Naive B cell (primary cell): ENCODE results near the gene PIGB. TPM values are rescaled to one million over a fixed set of nuclear protein-coding genes. Genes with fewer than 3 reads are reported as not detected.
"Not testable (repeated sequence)": the region's sequence is repeated elsewhere in the genome, so short reads cannot be mapped to it uniquely, and the experiment has no call there.

Experiments used
- ATAC-seq, 2 donors: fragments of 150-1000 bp; cut with Tn5 transposase; 2 replicates each; pipeline ENCODE4 v1.10.0; 2021; ENCODE audit warnings: low read depth in 2 of 2, mild to moderate bottlenecking in 2 of 2, moderate library complexity in 2 of 2
- DNase-seq: peaks from one replicate; pipeline ENCODE4 v3.0.0; 2022
- H3K27ac Mint-ChIP-seq, 6 donors: one replicate each; pipeline ENCODE4 v1.8.0; 2020 to 2022; ENCODE audit warnings: mild to moderate bottlenecking in 6 of 6, mixed read lengths in 6 of 6, moderate library complexity in 5 of 6, inconsistent platforms in 2 of 6
- H3K27me3 Mint-ChIP-seq, 3 donors: one replicate each; pipeline ENCODE4 v1.8.0; 2021 to 2022; ENCODE audit warnings: mixed read lengths in 3 of 3, mild to moderate bottlenecking in 1 of 3
- H3K36me3 Mint-ChIP-seq, 2 donors: one replicate each; pipeline ENCODE4 v1.8.0; 2020 to 2022; ENCODE audit warnings: mixed read lengths in 2 of 2, inconsistent platforms in 1 of 2, mild to moderate bottlenecking in 1 of 2
- H3K4me1 Mint-ChIP-seq, 3 donors: one replicate each; pipeline ENCODE4 v1.8.0; 2020 to 2022; ENCODE audit warnings: mixed read lengths in 3 of 3, inconsistent platforms in 1 of 3, mild to moderate bottlenecking in 1 of 3, moderate library complexity in 1 of 3
- H3K4me3 Mint-ChIP-seq, 8 donors: one replicate each; pipeline ENCODE4 v1.8.0; 2020 to 2022; ENCODE audit warnings: mild to moderate bottlenecking in 8 of 8, mixed read lengths in 8 of 8, moderate library complexity in 8 of 8, inconsistent platforms in 2 of 8
- H3K9me3 Mint-ChIP-seq, 7 donors: one replicate each; pipeline ENCODE4 v1.8.0; 2020 to 2022; ENCODE audit warnings: mixed read lengths in 7 of 7, mild to moderate bottlenecking in 5 of 7, inconsistent platforms in 2 of 7, moderate library complexity in 1 of 7
- polyA plus RNA-seq, 6 donors: library from polyadenylated mRNA; unstranded; fragments of 300-500 nt; fragmentation: Illumina TruSeq; gene quantifications; one replicate each; pipeline ENCODE4 v1.2.3, GENCODE V29; 2021; ENCODE audit warnings: low read depth in 6 of 6

The PIGB gene
- 10 to 100 TPM; 17.0 to 27.2 (median 24.1) TPM for polyA plus RNA-seq

DNA sequence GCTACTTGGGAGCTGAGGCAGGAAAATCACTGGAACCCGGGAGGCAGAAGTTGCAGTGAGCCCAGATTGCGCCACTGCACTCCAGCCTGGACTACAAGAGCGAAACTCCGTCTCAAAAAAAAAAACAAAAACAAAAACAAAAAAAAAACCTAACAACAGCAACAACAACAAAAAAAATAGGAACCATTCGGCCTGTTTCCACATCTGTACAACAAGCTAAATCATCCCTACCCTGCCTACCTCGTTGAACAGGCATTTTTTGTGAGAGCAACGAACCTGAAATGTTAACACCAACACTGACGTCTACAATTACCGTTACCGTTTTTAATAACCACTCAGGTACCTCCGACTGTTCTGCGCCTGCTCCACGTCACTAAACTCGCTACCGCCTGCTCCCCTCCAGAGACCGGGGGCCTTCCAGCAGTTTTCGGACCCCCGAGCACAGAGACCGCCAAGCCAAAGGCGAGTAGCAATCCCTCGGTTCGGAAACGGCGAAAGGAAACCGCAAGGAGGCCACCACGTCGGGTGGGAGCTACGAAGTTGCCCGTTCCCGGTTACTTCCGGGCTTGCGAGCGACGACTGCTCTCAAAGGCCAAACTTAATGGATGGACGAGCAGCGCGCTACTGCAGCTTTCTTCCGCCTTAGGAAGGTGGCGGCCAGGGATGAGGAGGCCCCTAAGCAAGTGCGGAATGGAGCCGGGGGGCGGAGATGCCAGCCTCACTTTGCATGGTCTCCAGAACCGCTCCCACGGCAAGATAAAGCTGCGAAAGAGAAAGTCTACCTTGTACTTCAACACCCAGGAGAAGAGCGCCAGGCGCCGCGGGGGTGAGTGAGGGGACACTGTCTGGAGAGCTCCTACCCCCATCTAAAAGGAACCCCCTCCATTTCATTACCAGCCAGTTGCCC is at the start of gene PIGB, which contains the start of gene PIGBOS1:
PIGB (plus strand) TSS at position 635 of the 907 bp plus-strand sequence; CDS start at position 664, 29 bp downstream.
PIGBOS1 (minus strand) TSS at position 536 of the 907 bp plus-strand sequence. CDS start 1,331 bp downstream, outside the sequence.
- DNase-seq (peak; percentile 91), ATAC-seq (peak; percentile 85 to 87)
- no peaks in the 10 kb centered on the region for H3K36me3 Mint-ChIP-seq
- peak within 1 kb of the TSS; percentile 100 for H3K27ac Mint-ChIP-seq
- H3K27me3 Mint-ChIP-seq: no peaks in the 10 kb centered on the region
- no peaks in the 10 kb centered on the region for H3K9me3 Mint-ChIP-seq
- H3K4me3 Mint-ChIP-seq: peak within 1 kb of the TSS; percentile 98 to 99 (median 99)
- peaks cover 43 to 76% (median 53%) of the 10 kb centered on the region in 3 donors for H3K4me1 Mint-ChIP-seq

DNA sequence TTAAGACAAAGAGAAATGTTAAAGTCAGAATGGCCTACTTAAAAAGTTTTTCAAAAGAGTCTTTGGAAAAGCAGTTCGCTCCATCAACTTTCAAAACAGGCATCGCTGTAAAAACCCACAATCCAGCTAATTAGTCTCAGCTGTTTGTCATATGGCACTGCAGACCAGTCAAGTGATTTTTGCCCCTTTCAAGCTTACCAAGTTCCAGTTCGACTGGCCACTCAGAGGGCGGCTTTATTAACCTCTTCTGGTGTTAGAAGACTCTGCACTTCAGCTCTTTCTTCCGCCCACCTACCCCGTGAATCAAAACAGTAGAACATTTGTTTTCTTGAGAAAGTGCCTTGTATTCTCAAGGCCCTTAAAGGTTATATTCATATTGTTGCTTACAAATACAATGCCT is 48.7 kb upstream of the PIGB start:
- DNase-seq (no peak), ATAC-seq (no peak)
- Mint-ChIP-seq H3K36me3 (peaks cover 0 to 4% of the 10 kb centered on the region in 2 donors), H3K27me3 (no peaks in the 10 kb centered on the region), H3K9me3 (no peaks in the 10 kb centered on the region), H3K27ac (no peak overlapping the region), H3K4me1 (peaks cover 34 to 49% (median 47%) of the 10 kb centered on the region in 3 donors), H3K4me3 (no peak overlapping the region)

DNA sequence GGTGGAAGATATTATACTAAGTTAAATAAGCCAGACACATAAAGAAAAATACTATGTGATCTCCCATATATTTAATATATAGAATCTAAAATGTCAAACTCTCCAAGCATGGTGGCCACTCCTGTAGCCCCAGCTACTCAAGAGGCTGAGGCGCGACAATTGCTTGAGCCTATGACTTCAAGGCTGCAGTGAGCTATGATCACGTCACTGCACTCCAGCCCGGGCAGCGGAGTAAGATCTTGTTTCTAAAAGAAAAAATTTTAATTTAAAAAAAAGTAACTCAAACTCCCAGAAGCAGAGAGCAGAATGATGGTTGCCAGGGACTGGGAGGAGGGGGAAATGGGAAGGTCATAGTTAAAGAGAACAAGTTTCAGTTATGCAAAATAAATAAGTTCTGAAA is 42.7 kb upstream of the PIGB start:
- Mint-ChIP-seq H3K4me1 (peaks cover 41 to 65% (median 62%) of the 10 kb centered on the region in 3 donors), H3K27ac (peak overlapping the region in 1 of 6 donors; percentile 84), H3K9me3 (peaks cover 0 to 4% (median 0%) of the 10 kb centered on the region in 7 donors), H3K4me3 (peak overlapping the region in 4 of 8 donors; percentile 30 to 50 (median 32)), H3K36me3 (no peaks in the 10 kb centered on the region), H3K27me3 (no peaks in the 10 kb centered on the region)
- DNase-seq (no peak), ATAC-seq (no peak)

DNA sequence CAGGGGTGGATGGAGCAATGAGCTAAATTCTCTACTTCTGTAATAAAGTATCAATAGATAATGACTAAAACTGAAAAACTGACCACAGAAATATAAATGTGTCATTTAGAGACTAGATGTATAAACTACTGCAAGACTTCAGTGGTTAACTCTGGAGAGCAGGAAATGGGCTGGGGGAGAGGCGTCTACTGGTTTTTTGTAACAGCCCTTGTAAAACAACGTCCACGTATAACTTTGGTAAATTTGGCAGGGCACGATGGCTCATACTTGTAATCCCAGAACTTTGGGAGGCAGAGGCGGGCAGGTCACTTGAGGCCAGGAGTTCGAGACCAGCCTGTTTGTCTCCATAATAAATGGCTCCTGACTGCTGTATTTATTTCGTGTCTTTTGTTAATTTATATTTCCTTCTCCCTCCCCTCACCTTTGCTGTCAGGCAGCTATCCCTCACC is 41.9 kb upstream of the PIGB start:
- Mint-ChIP-seq H3K36me3 (no peaks in the 10 kb centered on the region), H3K27me3 (no peaks in the 10 kb centered on the region), H3K27ac (peak overlapping the region; percentile 83 to 94 (median 88)), H3K9me3 (peaks cover 0 to 4% (median 0%) of the 10 kb centered on the region in 7 donors), H3K4me3 (peak overlapping the region; percentile 10 to 67 (median 52)), H3K4me1 (peaks cover 49 to 73% (median 70%) of the 10 kb centered on the region in 3 donors)
- ATAC-seq (peak; percentile 36 to 43), DNase-seq (no peak)

DNA sequence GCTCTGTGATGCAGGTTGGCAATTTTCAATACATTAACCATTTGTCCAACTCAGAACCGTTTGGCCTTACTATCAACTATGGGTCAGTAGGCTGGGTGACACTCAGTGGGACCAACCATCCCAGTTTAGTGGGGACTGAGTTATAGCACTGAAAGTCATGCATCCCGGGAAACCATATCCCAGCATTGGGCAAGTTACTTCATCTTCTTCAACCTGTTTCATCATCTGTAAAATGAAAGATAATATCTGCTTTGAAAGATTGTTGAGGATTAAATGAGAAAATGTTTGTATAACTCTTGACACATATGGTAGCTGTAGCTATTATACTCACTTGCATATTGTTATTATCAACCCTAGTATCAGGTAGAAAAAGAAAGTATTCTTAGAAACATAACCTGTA is 41.3 kb upstream of the PIGB start:
- H3K4me1 Mint-ChIP-seq: peaks cover 50 to 76% (median 73%) of the 10 kb centered on the region in 3 donors
- DNase-seq (no peak), ATAC-seq (no peak)
- no peaks in the 10 kb centered on the region for H3K36me3 Mint-ChIP-seq
- H3K9me3 Mint-ChIP-seq: peaks cover 0 to 4% (median 0%) of the 10 kb centered on the region in 7 donors
- no peaks in the 10 kb centered on the region for H3K27me3 Mint-ChIP-seq
- H3K4me3 Mint-ChIP-seq: peak overlapping the region in 5 of 8 donors; percentile 10 to 64 (median 56)
- peak overlapping the region; percentile 52 to 94 (median 88) for H3K27ac Mint-ChIP-seq

DNA sequence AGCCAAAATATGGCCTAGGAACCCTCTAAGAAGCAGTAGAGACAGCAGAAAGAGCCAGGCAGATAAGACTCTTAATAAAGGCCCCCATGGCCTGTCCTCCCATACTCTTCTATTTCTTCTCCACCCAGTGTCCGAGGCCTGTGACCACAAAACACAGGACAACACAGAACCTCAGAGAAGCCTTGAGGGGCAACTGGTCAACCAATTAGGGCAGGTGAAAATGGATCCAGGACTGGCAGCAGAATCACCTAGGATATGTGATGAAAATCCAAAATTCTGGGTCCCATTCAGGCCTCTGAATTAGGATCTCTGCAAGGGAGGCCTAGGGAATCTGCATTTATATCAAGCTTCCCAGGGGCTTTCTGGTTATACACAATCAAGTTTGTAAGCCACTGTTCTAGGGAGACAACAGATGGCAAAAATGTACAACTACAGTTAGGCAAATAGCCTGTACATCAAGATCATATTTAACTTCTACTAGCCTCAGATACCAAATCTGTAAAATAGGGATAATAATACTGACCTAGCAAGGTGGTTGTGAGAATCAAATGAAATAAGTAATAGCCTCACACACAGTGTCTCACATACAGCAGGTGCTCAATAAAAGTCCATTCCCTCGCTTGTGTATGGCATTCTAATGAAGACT is 39.8 kb upstream of the PIGB start:
- H3K4me1 Mint-ChIP-seq: peaks cover 51 to 75% (median 74%) of the 10 kb centered on the region in 3 donors
- no peak for ATAC-seq

DNA sequence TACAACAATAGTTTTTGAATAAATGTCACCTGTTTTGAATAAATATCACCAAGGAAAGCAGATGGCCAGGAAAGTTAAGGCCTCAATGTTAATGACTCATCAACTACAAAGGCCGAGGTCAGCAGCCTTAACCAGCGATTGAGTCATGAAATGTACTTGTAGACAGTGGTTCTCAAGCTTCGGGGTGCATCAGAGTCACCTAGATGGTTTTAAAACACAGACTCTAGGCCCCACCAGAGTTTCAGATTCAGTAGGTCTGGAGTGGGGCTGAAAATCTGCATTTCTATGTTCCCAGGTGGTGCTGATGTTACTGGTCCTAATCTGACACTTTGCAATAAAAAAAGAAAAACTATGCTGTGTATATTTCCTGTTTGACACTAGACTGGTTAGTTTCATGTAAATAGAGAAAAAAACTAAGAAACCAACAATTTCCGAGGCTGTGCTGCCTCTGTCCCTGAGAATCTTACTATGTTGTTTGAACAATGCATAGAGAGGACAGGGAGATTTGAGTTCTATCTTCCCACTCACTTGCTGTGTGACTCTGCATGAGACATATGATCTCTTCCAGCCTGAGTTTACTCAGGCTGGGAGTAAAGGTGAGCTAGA is 39.2 kb upstream of the PIGB start:
- peak overlapping the region in 5 of 8 donors; percentile 2 to 29 (median 21) for H3K4me3 Mint-ChIP-seq

More for the DNA sequence above, 39.8 kb upstream of the PIGB start:
- H3K36me3 Mint-ChIP-seq: no peaks in the 10 kb centered on the region
- peak overlapping the region in 1 of 8 donors; percentile 2 for H3K4me3 Mint-ChIP-seq
- no peak for DNase-seq
- H3K27me3 Mint-ChIP-seq: no peaks in the 10 kb centered on the region
- H3K27ac Mint-ChIP-seq: peak overlapping the region in 5 of 6 donors; percentile 15 to 94 (median 68)
- peaks cover 0 to 4% (median 0%) of the 10 kb centered on the region in 7 donors for H3K9me3 Mint-ChIP-seq

DNA sequence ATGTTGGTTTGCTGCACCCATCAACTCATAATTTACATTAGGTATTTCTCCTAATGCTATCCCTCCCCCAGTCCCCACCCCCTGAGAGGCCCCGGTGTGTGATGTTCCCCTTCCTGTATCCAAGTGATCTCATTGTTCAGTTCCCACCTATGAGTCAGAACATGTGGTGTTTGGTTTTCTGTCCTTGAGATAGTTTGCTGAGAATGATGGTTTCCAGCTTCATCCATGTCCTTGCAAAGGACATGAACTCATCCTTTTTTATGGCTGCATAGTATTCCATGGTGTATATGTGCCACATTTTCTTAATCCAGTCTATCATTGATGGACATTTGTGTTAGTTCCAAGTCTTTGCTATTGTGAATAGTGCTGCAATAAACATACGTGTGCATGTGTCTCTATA is 38.4 kb upstream of the PIGB start:
- not testable (repeated sequence) for DNase-seq, H3K27me3 Mint-ChIP-seq, H3K36me3 Mint-ChIP-seq, ATAC-seq, H3K4me3 Mint-ChIP-seq, H3K9me3 Mint-ChIP-seq
- Mint-ChIP-seq H3K4me1 (peaks cover 49 to 80% (median 77%) of the 10 kb centered on the region in 3 donors), H3K27ac (peak overlapping the region in 3 of 6 donors; percentile 68 to 94 (median 94))

More for the DNA sequence above, 39.2 kb upstream of the PIGB start:
- DNase-seq (no peak), ATAC-seq (peak in 1 of 2 donors; percentile 37)
- Mint-ChIP-seq H3K9me3 (peaks cover 0 to 4% (median 0%) of the 10 kb centered on the region in 7 donors), H3K4me1 (peaks cover 55 to 80% (median 78%) of the 10 kb centered on the region in 3 donors), H3K27me3 (no peaks in the 10 kb centered on the region), H3K36me3 (no peaks in the 10 kb centered on the region), H3K27ac (peak overlapping the region; percentile 15 to 94 (median 70))

DNA sequence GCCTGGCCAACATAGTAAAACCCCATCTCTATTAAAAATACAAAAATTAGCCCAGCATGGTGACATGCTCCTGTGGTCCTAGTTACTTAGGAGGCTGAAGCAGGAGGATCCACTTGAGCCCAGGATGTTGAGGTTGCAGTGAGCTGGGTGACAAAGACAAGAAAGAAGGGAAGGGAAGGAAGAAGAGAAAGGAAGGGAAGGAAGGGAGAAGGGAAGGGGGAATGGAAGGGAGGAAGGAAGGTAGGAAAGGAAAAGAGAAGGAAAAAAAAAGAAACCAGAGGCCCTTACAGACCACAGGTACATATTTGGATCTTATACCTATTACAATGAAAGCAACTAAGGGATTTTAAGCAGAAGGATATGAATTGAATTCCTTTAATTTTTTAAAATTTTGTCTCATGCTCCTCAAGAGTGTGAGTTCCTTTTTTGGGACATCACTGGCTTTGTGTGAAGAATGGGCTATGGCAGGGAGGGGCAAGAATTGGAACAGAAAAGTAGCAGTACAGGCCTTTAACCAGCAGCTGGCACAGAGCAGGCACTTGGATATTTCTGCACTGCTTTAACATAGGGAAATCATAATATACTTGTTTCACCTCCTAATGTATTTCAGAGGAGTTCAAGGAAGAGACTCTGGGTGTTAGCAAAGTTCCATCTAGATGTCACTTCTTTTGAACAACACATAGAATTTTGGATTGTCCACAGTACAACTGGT is 37.3 kb upstream of the PIGB start:
- ATAC-seq (peak in 1 of 2 donors; percentile 41), DNase-seq (no peak)
- Mint-ChIP-seq H3K27me3 (no peaks in the 10 kb centered on the region), H3K36me3 (no peaks in the 10 kb centered on the region), H3K4me1 (peaks cover 54 to 84% (median 74%) of the 10 kb centered on the region in 3 donors), H3K4me3 (no peak overlapping the region), H3K27ac (peak overlapping the region; percentile 5 to 67 (median 42)), H3K9me3 (peaks cover 0 to 4% (median 0%) of the 10 kb centered on the region in 7 donors)

DNA sequence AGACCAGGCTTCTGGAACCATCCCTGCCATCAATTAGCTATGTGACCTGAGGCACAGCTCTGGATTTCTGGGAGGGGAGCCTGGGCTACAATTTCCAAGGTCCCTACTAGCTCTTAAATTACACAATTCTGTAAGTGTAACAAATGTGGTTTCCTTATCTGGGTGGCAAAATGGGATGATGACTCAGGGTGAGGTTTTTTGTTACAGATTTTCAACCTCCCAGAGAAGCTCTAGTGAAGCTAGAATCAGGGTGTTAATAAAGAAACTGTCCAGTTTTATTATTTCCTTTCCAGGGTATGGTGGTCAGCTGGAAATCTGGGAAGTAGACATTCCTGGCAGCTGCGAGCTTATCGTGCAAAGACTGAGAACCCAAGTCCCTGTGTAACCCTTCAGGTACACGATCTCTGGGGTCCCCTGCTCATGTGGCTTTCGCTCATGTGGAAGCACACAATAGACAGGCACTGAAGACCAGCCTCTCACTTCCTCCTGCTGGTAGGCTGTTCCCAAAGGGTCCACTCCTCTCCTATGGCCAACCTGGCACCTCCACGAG is 36.7 kb upstream of the PIGB start:
- Mint-ChIP-seq H3K27me3 (no peaks in the 10 kb centered on the region), H3K36me3 (no peaks in the 10 kb centered on the region), H3K4me3 (no peak overlapping the region), H3K9me3 (peaks cover 0 to 4% (median 0%) of the 10 kb centered on the region in 7 donors), H3K4me1 (peaks cover 47 to 83% (median 71%) of the 10 kb centered on the region in 3 donors), H3K27ac (peak overlapping the region in 5 of 6 donors; percentile 5 to 93 (median 58))
- no peak for ATAC-seq
- DNase-seq: no peak

DNA sequence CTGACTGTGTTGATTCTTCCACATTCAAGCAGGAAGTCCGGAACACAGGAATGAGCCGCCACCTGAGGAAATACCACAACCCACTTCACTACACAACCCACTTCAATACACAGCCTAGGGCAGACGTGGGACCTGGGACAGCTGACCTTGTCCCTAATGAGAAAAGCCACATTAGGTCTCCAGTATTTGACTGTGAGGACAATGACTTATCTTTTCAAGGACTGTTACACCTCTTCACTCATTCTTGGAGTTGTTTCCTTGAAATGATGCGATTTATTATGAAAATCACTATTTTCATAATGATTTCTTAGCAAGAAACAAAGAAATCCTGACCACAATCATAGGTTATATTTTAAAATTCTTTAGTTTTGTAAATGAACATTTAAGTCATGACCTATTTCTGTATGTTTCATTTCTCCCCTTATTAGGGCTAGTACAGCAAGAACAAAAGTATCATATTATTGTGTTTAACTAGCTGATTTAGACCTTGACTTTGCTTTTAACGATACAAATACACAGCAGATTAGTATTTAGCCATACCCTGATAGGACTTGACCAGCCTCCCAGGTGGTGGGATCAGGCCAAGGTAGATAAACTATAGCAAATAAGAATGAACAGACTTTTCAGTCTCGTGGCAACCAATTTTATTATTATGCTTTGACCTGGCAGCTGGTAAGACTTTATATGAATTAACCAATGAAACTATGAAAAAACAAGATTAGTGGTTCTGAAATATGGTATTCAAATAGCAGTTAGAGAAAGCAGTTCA is 35.5 kb upstream of the PIGB start:
- Mint-ChIP-seq H3K9me3 (peaks cover 0 to 4% (median 0%) of the 10 kb centered on the region in 7 donors), H3K4me3 (no peak overlapping the region), H3K27me3 (no peaks in the 10 kb centered on the region), H3K27ac (peak overlapping the region in 5 of 6 donors; percentile 40 to 69 (median 62)), H3K36me3 (no peaks in the 10 kb centered on the region), H3K4me1 (peaks cover 48 to 89% (median 71%) of the 10 kb centered on the region in 3 donors)
- no peak for ATAC-seq
- no peak for DNase-seq
